ENCODE data around the gene UMOD. TPM values are rescaled to one million over a fixed set of nuclear protein-coding genes. Genes with fewer than 3 reads are reported as not detected.
A peak's percentile ranks its signal among the peaks of the same experiment; 100 is the strongest.

Gene UMOD
- total RNA-seq (2014; rRNA removed; shearing (Covaris generic)): not detected in 2 replicates
- not detected in 2 replicates for polyA plus RNA-seq (2015; cell fraction: cytosol; rRNA removed)
- polyA plus RNA-seq (2015; cell fraction: nucleus; rRNA removed): not detected in 2 replicates

GRCh38 chr16:20352615-20353014, at the start of gene UMOD:
Gene UMOD (minus strand): TSS chr16:20352715. CDS start chr16:20350737, 1,978 bp downstream.
- no peak for DNase-seq (ENCODE audit: low read depth)

DNA sequence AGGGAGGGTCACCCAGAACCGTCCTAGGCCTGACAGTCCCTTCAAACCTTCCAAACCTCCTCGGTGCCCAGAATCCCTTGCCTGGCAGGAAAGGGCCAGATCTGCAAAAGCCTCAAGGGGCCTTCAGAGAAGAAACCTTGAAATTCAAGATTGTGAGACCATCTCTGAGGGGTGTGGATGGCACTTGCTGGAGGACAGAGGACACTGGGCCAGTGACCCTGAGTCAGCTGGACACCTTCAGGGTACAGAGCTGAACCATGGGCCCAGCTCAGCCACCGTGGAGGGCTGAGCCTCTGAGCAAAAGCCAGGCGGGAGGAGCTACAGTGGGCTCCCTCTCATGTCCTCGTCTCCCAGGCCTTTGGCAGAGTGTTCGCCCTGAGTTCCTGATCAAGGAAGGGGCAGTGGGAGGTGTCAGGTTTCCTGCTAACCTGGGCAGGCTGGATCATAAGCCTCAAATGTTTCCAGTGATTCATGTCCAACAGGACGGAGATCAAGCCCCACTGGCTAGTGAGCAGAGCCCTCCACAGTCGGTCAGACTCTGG, 49.0 kb upstream of the UMOD start:
- no peak for DNase-seq (ENCODE audit: low read depth)

DNA sequence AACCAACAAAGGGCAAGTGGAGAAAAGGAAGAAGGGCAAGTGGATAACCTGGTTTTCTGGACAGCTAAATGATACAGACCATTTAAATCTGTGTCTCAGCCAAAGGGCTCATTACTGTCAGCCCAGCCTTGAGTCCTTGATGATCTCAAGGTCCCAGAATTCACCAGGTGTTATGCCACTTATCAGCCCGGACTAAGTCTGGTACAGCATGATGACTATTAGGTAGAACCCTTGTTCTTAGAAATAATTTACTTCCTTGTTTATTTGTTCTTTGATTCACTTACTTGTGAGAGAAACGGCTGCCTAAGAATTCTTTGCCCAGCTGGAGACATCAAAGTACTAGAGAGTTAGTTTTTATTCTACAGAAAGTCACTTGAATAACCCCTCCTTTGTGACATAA, 48.6 kb upstream of the UMOD start:
- DNase-seq (ENCODE audit: low read depth): no peak

- DNase-seq (ENCODE audit: low read depth): no peak
These were observed 46.7 kb upstream of the UMOD start for GRCh38 chr16:20399185-20399584.

DNA sequence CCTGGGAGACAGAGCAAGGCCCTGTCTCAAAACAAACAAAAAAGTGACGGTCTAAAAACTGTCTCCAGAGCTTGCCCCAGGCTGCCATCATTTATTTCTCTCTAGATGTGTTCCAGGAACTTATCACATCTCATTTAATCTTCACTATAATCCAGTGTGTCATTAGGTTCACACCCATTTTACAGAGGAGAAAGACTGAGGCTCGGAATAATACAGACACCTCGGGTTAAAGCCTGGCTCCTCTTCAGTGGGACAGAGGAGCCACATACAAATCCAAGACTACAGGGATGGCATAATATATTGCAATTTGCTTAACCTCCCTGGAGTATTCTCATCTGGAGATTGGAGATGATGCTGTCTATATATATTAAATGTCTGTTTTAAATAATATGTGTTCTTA, 46.1 kb upstream of the UMOD start:
- DNase-seq (ENCODE audit: low read depth): no peak

DNA sequence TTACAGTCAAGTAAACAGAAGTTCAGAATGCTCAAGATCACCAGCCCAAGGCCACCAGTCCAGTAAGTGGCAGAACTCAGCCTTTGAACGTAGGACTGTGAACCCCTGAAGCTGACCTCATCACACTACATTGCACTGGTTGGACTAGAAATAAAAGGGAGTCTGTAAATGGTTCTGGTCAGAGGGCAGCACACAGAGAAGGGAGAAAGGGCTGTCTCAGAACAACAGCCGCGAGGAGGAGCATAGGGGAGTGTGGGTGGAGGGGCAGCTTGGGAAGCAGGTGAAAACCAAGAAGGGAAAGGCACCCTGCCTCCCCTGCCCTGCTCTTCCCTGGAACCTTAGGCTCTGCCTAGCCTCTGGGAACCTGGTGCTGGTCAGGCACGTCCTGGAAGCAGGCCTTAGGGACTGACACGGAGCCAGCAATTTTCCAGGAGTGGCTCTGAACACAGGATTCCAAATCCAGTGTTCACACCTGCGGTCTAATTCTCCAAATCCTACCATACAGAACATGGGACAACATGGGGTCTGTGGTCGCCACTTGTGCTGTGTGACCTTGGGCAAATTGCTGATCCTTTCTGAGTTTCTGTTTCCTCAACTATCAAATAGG, 45.1 kb upstream of the UMOD start:
- DNase-seq (ENCODE audit: low read depth): no peak

- DNase-seq (ENCODE audit: low read depth): no peak
These were observed 44.4 kb upstream of the UMOD start for GRCh38 chr16:20396846-20397467.

- DNase-seq (ENCODE audit: low read depth): no peak
These were observed 43.4 kb upstream of the UMOD start for GRCh38 chr16:20395946-20396345.

DNA sequence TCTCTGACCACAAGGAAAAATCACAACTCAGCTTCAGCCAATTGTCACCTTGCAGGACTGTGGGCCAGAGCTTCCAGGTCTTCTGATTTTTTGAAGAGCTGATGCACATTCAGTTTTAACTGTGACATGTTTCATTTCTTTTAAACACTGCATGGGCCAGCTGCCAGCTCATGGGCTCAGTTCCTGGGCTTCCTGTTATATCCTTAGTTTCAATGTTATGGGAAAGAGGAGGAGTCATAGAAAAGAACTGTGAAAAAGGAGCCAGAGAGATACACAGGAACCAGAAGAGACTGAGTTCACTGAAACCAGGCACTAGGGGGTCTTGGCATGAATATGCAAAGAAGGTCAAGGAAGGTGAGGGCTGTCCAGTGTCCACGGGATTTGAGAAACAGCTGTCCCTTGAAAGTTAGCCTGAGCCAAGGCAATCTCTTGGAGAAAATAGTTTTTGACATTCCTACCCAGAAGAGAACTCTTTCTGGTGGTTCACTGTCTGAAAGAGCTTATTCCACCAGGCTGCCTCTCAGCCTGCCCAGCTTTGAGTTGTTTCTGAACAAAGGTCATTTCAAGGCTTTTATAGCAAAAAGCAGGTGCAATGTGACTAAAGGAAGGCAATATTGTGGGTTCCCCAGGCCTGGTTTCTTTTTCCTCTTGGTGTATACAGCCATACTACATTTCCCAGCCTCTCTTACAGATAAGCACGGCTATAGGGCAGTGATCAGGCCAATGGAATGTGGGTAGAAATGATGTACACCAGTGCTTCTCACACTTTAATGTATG, 41.5 kb upstream of the UMOD start:
- no peak for DNase-seq (ENCODE audit: low read depth)

GRCh38 chr16:20391045-20391444, 38.5 kb upstream of the UMOD start:
- DNase-seq (ENCODE audit: low read depth): no peak

DNA sequence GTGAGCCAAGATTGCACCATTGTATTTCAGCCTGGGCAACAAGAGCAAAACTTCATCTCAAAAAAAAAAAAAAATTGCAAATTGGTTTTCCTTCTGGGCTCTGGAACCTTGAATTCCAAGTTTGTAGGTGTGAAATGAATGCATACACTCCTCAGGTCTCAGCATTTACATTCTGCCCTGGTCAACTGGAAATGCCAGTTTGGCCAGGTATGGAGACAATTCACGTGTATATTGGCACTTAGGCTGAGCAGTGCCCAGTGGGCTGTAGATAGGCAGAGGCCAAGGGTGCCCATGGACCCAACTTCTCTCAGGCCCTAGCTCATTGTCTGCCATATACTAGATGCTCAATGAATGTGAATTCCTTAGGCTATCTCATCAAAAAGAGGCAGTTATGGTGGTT, 36.3 kb upstream of the UMOD start:
- no peak for DNase-seq (ENCODE audit: low read depth)

- no peak for DNase-seq (ENCODE audit: low read depth)
These were observed 35.5 kb upstream of the UMOD start for GRCh38 chr16:20387978-20388377.

DNA sequence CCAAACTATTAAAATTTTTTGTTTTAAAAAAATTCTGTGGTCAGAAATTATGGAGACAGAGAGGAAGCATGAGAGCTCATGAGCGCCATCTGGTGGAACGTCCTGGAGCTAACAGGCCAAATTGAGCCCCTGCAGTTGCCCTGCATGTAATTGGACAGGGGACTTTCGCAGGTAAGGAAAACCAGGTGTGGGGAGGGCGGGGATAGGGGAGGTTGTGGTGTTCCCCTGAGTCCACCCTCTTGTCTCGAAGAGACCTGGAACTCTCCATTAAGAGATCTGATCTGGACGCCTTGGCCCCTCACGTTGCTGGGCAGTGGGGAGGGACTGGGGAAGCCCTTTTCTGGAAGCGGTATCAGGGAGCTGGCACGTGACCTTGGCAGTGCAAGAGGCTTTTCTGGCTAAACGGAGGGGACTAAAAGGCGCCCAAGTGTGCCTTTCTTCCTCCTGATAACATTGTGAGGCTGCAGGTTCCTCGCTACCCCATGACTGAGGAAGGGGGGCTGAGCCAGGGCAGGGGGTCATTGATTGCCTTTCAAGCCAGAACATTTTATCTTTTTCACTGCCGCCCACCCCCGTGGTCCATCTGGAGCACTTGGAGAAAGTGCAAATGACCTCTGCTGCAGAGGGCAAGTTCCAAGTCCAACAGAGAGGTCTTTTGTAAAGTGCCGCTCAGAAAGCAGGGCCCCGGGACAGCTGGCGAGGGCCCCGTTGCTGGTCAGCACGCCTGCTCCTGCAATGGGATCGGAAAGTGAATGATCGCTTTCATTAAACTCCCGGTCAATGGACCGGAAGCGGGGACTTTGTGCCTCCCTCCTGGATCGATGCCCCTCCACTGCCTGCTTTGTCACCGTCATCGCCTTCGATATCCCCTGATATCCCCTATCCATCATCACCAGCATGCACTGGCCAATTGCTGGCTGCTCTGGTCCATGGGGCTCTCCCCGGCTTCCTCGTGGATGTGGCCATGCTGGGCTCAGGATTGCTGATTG, 33.6 kb upstream of the UMOD start:
- DNase-seq (ENCODE audit: low read depth): peak; percentile 22

DNA sequence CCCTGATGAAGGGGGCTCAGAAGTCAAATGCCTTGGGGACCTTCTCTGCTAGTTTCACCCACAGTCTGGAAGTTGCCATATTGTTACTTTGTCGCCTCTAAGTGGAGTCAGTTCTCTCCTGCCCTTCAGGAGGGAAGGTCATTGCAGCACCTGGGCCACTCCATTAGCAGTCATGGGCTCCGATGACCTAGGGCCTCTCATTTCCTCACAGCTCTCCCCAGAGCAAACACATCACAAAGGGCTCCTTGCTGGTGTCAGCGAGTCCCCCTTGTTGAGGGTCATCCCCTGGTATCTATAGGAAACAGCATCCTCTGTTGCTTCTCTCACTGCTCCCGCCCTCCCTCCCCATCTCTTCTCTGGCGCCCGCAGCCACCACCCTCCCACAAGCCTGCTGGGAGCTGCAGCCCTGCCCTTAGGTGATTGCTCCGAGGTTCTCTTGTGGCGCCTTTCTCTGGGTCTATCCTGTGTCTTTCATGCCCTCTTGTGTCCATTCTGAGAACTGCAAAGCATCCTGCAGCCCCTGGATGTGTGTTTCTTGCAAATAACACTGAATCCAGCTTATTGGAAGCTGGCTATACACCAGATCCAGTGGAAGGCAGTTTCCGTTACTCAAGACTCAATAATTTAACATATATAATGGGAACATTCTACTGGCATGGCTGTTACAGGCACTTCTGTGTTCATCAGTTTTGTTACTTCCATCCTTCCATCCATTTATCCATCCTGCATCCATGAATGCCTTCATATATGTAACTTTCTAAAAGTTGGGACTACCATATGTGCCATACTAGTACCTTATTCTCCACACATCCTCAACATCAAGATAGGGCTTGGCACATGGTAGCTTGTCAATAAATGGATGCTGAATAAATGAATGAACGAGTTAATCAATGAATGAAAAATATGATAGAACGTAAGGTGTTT, 30.9 kb upstream of the UMOD start:
- peak; percentile 63 for DNase-seq (ENCODE audit: low read depth)

GRCh38 chr16:20382202-20382948, 29.9 kb upstream of the UMOD start:
- DNase-seq (ENCODE audit: low read depth): no peak

- DNase-seq (ENCODE audit: low read depth): no peak
These were observed 28.3 kb upstream of the UMOD start for GRCh38 chr16:20380782-20381181.

- no peak for DNase-seq (ENCODE audit: low read depth)
These were observed 24.7 kb upstream of the UMOD start for GRCh38 chr16:20377181-20377580.

GRCh38 chr16:20372701-20373100, 20.2 kb upstream of the UMOD start:
- peak; percentile 24 for DNase-seq (ENCODE audit: low read depth)

GRCh38 chr16:20369452-20370054, 17.0 kb upstream of the UMOD start:
- DNase-seq (ENCODE audit: low read depth): no peak
